B cell (primary cell): ENCODE results near the gene TCTN3. TPM values are rescaled to one million over a fixed set of nuclear protein-coding genes. Genes with fewer than 3 reads are reported as not detected.
"Not testable (repeated sequence)": the region's sequence is repeated elsewhere in the genome, so short reads cannot be mapped to it uniquely, and the experiment has no call there.

Experiments used
- ATAC-seq: fragments of 200-7000 bp; cut with Tn5 transposase; one replicate; pipeline ENCODE4 v1.10.0; 2021; ENCODE audit warnings: low read depth, mild to moderate bottlenecking, moderate number of reproducible peaks, moderate library complexity
- CTCF ChIA-PET: fragments of 350-600 bp; sonication (Branson Sonifier 250); formaldehyde crosslinking; loops from one replicate; lab custom pipeline; 2021; ENCODE audit warnings: antibody characterized with exemption, inconsistent platforms; lab: Charles Lee
- POLR2A ChIA-PET: fragments of 350-600 bp; sonication (Branson Sonifier 250); formaldehyde crosslinking; loops from one replicate; lab custom pipeline; 2021; ENCODE audit warnings: antibody characterized with exemption; lab: Charles Lee
- DNase-seq: peaks from one replicate; pipeline ENCODE4 v3.0.0; 2013
- H2AFZ ChIP-seq: 2 replicates; pipeline ENCODE4 v1.6.1; 2012; ENCODE audit warnings: mild to moderate bottlenecking, low read depth, low read length; ENCODE audit not compliant: insufficient read depth, poor library complexity, severe bottlenecking
- H3K27ac ChIP-seq, 2 donors: 1 replicate in 1 of 2; 2 replicates in 1 of 2; pipeline ENCODE4 v1.5.1; 2012 to 2013; ENCODE audit warnings: low read length in 2 of 2, mild to moderate bottlenecking in 2 of 2, moderate library complexity in 1 of 2
- H3K27me3 ChIP-seq, 4 experiments: fragments of 200-600 bp in 1 of 4; sonication (generic) in 1 of 4; replicated peaks in 1 of 4; 1 replicate in 2 of 4; 2 replicates in 2 of 4; pipeline versions ENCODE4 v1.6.1 to v1.7.0; 2013 to 2016; ENCODE audit warnings: low read length in 3 of 4, mild to moderate bottlenecking in 2 of 4, mixed read lengths in 1 of 4, moderate library complexity in 1 of 4; ENCODE audit not compliant: insufficient read depth in 4 of 4, control insufficient read depth in 3 of 4; ENCODE audit errors: control extremely low read depth in 1 of 4
- H3K36me3 ChIP-seq, 2 experiments: replicated peaks in 1 of 2; 1 replicate in 1 of 2; 2 replicates in 1 of 2; pipeline versions ENCODE4 v1.6.1 to v1.7.1; 2013; ENCODE audit warnings: low read length in 1 of 2; ENCODE audit not compliant: insufficient read depth in 2 of 2, control insufficient read depth in 1 of 2; ENCODE audit errors: control extremely low read depth in 1 of 2, extremely low read depth in 1 of 2
- H3K4me1 ChIP-seq, 2 donors: fragments of 200-600 bp in 1 of 2; sonication (generic) in 1 of 2; 1 replicate in 1 of 2; 2 replicates in 1 of 2; pipeline versions ENCODE4 v1.5.1 to v1.6.1; 2013 to 2017; ENCODE audit warnings: low read length in 2 of 2; ENCODE audit not compliant: control insufficient read depth in 2 of 2, insufficient read depth in 2 of 2
- H3K4me2 ChIP-seq: replicated peaks from 2 replicates; pipeline ENCODE3; 2012; ENCODE audit warnings: mild to moderate bottlenecking, low read depth, low read length; ENCODE audit not compliant: poor library complexity, severe bottlenecking
- H3K4me3 ChIP-seq, 5 experiments: fragments of 200-600 bp in 1 of 5; sonication (generic) in 1 of 5; 1 replicate in 3 of 5; 2 replicates in 2 of 5; pipeline versions ENCODE4 v1.5.1 to v1.7.0; 2011 to 2016; ENCODE audit warnings: low read length in 4 of 5, mild to moderate bottlenecking in 4 of 5, low read depth in 2 of 5, control low read depth in 1 of 5, moderate library complexity in 1 of 5; ENCODE audit not compliant: insufficient read depth in 1 of 5; ENCODE audit errors: control extremely low read depth in 1 of 5, extremely low read depth in 1 of 5
- H3K79me2 ChIP-seq: fragments of 200-600 bp; sonication (generic); one replicate; pipeline ENCODE4 v1.6.0; 2016; ENCODE audit warnings: low read length; ENCODE audit not compliant: control insufficient read depth, insufficient read depth
- H3K9ac ChIP-seq: fragments of 200-600 bp; sonication (generic); 2 replicates; pipeline ENCODE4 v1.6.1; 2017; ENCODE audit warnings: mild to moderate bottlenecking, low read length, moderate library complexity
- H3K9me3 ChIP-seq, 3 donors: one replicate each; pipeline versions ENCODE4 v1.6.1 to v1.7.1; 2013; ENCODE audit warnings: low read length in 2 of 3; ENCODE audit not compliant: control insufficient read depth in 2 of 3, insufficient read depth in 1 of 3; ENCODE audit errors: control extremely low read depth in 1 of 3
- H4K20me1 ChIP-seq: 2 replicates; pipeline ENCODE4 v1.6.0; 2012; ENCODE audit warnings: mild to moderate bottlenecking, low read length; ENCODE audit not compliant: insufficient read depth, control insufficient read depth, poor library complexity, severe bottlenecking
- H3K27ac Mint-ChIP-seq: one replicate; pipeline ENCODE4 v1.8.0; 2021; ENCODE audit warnings: mixed read lengths
- H3K27me3 Mint-ChIP-seq: one replicate; pipeline ENCODE4 v1.8.0; 2021; ENCODE audit warnings: mixed read lengths
- H3K4me1 Mint-ChIP-seq: one replicate; pipeline ENCODE4 v1.8.0; 2021; ENCODE audit warnings: mixed read lengths
- H3K4me3 Mint-ChIP-seq: one replicate; pipeline ENCODE4 v1.8.0; 2021; ENCODE audit warnings: mixed read lengths
- H3K9me3 Mint-ChIP-seq: one replicate; pipeline ENCODE4 v1.8.0; 2022; ENCODE audit warnings: mixed read lengths; ENCODE audit not compliant: insufficient read depth
- EZH2 ChIP-seq: IDR thresholded peaks from 2 replicates; pipeline ENCODE4 v1.6.1; 2012; ENCODE audit warnings: borderline replicate concordance, low read depth, mild to moderate bottlenecking, moderate library complexity, low read length; ENCODE audit not compliant: insufficient read depth, poor library complexity, severe bottlenecking
- WGBS: methylation state at CpG from one replicate; pipeline ENCODE4 v1.1.5; 2013; ENCODE audit warnings: missing lambda C conversion rate; ENCODE audit not compliant: insufficient coverage; 5-methylcytosine and 5-hydroxymethylcytosine counted together
- intact Hi-C: fragments of 100-400 bp; cut with micrococcal nuclease; formaldehyde crosslinking; loops from one replicate; pipeline ENCODE4 v1.10.0; 2022
- polyA plus RNA-seq: library from polyadenylated mRNA; depleted of rRNA; stranded (reverse); fragments of >200 nt; gene quantifications from 2 replicates; pipeline ENCODE4 v1.2.3, GENCODE V29; 2012
- total RNA-seq, 2 donors: library from RNA; stranded (reverse); fragments of 120-200 nt in 1 of 2; gene quantifications; 1 replicate in 1 of 2; 2 replicates in 1 of 2; pipeline versions ENCODE4 v1.2.3 to v1.2.4, GENCODE V29; 2013 to 2022
- TF ChIP-seq, protein P1 (sequence below): fragments of 200-600 bp; IDR thresholded peaks from one replicate; pipeline ENCODE4 v1.8.0; 2022; ENCODE audit warnings: antibody characterized with exemption, mild to moderate bottlenecking

TCTN3 gene
- total and polyA plus RNA-seq, 2 donors (not counting 1 experiment from before 2014, with no cell fraction given) = 16.9 to 34.1 TPM

DNA sequence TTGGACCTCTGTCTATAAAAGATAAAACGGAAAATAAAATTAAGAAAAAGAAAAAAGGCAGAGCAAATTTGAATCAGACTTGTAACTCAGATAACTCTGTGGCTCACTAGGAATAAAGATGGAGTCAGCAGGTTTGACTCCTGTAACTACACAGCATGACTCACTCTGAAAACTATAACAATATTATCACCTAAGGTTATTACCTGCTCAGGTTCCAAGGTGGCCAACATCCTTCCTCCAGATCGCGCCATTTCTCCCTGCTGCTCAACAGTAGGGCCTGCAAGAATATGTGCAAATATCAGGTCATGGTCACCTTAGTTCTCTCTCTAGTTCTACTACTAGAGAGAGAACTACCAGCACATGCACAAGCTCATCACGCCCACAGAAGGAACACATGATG, 67.2 kb downstream of the TCTN3 start:
- DNase-seq (no peak), ATAC-seq (no peak)
- Histone ChIP-seq H3K9ac (no peak overlapping the region), H3K9me3 (no peaks in the 10 kb centered on the region), H3K4me2 (no peak overlapping the region), H3K36me3 (peaks cover 5 to 39% of the 10 kb centered on the region in 2 experiments), H2AFZ (no peak overlapping the region), H3K4me1 (no peaks in the 10 kb centered on the region), H3K27ac (no peak overlapping the region), H3K79me2 (no peaks in the 10 kb centered on the region), H4K20me1 (no peaks in the 10 kb centered on the region), H3K4me3 (no peak overlapping the region), H3K27me3 (no peaks in the 10 kb centered on the region)
- TF ChIP-seq, protein P1, sequence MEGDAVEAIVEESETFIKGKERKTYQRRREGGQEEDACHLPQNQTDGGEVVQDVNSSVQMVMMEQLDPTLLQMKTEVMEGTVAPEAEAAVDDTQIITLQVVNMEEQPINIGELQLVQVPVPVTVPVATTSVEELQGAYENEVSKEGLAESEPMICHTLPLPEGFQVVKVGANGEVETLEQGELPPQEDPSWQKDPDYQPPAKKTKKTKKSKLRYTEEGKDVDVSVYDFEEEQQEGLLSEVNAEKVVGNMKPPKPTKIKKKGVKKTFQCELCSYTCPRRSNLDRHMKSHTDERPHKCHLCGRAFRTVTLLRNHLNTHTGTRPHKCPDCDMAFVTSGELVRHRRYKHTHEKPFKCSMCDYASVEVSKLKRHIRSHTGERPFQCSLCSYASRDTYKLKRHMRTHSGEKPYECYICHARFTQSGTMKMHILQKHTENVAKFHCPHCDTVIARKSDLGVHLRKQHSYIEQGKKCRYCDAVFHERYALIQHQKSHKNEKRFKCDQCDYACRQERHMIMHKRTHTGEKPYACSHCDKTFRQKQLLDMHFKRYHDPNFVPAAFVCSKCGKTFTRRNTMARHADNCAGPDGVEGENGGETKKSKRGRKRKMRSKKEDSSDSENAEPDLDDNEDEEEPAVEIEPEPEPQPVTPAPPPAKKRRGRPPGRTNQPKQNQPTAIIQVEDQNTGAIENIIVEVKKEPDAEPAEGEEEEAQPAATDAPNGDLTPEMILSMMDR = no peak
- no peak for TF ChIP-seq EZH2
- H3K4me1 Mint-ChIP-seq = no peaks in the 10 kb centered on the region
- 88% methylated on average over 2 of the region's 4 CpGs for WGBS
- CTCF ChIA-PET = interaction anchor here (0.6 kb wide), 1 partner anchor 68 kb away, joined by 3 read pairs; no protein-coding TSS in a partner anchor
- H3K4me3 Mint-ChIP-seq = no peak overlapping the region
- H3K27me3 Mint-ChIP-seq = no peaks in the 10 kb centered on the region
- no peaks in the 10 kb centered on the region for H3K9me3 Mint-ChIP-seq
- POLR2A ChIA-PET = no interaction called here
- no peak overlapping the region for H3K27ac Mint-ChIP-seq
- intact Hi-C loops = no loop called here

DNA sequence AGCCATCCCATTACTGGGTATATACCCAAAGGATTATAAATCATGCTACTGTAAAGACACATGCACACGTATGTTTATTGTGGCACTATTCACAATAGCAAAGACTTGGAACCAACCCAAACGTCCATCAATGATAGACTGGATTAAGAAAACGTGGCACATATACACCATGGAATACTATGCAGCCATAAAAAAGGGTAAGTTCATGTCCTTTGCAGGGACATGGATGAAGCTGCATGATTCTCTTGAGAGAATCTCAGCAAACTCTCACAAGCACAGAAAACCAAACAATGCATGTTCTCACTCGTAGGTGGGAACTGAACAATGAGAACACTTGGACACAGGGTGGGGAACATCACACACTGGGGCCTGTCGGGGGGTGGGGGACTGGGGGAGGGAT, 73.3 kb downstream of the TCTN3 start:
- H3K9ac ChIP-seq, H3K27ac Mint-ChIP-seq, H3K4me3 ChIP-seq, H3K9me3 Mint-ChIP-seq, H4K20me1 ChIP-seq, H3K9me3 ChIP-seq, ATAC-seq, H3K27ac ChIP-seq, DNase-seq, H3K79me2 ChIP-seq, H3K27me3 ChIP-seq, CTCF ChIA-PET, H3K4me3 Mint-ChIP-seq, H3K4me1 ChIP-seq, H3K27me3 Mint-ChIP-seq, H3K4me2 ChIP-seq, H2AFZ ChIP-seq, intact Hi-C loops, H3K4me1 Mint-ChIP-seq, POLR2A ChIA-PET: not testable (repeated sequence)
- WGBS = 100% methylated on average over 1 of the region's 5 CpGs
- peaks cover 16 to 38% of the 10 kb centered on the region in 2 experiments for H3K36me3 ChIP-seq
